ENCODE results near the gene STRN. TPM values are rescaled to one million over a fixed set of nuclear protein-coding genes. Genes with fewer than 3 reads are reported as not detected.

The STRN gene
- total RNA-seq, 1 experiment from 2014 or later: 37.4 TPM

DNA sequence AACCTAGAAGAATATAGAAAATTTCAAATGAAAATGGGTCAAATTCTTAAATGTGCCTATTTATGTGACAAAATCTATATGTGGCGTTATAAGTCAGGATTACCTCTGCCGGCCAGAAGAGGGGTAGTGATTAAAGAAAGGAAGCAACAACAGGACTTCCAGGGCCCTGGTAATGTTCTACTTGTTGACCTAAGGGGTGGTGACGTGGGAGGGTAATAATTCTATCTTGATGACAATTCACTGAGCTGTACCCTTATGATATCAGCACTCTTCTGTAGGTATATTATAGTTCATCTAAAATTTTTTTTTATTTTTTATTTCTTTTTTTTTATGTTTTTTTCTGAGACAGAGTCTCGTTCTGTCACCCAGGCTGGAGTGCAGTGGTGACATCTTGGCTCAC lies 87.9 kb downstream of the STRN start:
- Histone ChIP-seq H3K27me3 (ENCODE audit: control insufficient read depth, insufficient read depth, low read length) (no peaks in the 10 kb centered on the region), H3K4me3 (ENCODE audit: low read depth in 2 of 2, low read length in 2 of 2) (no peak overlapping the region), H3K27ac (ENCODE audit: low read length) (no peak overlapping the region), H3K36me3 (ENCODE audit: control insufficient read depth, insufficient read depth, low read length) (peaks cover 7% of the 10 kb centered on the region; the same call in 1 of the 2 replicates), H3K4me1 (ENCODE audit: control insufficient read depth, insufficient read depth, low read length) (no peaks in the 10 kb centered on the region), H3K9me3 (ENCODE audit: control insufficient read depth, insufficient read depth, low read depth, low read length) (no peaks in the 10 kb centered on the region)
- DNase-seq (ENCODE audit: low read depth, low spot score): no peak
- POLR2A ChIA-PET: no interaction called here
- no peak for ATAC-seq
- TF ChIP-seq TCF7L2 (IDR thresholded peaks at IDR 0.05; ENCODE audit: low read depth, low read length) (no peak), CTCF (IDR thresholded peaks at IDR 0.05) (no peak), SIN3A (IDR thresholded peaks at IDR 0.05; ENCODE audit: borderline replicate concordance, insufficient read depth, low read depth, low read length) (no peak), REST (IDR thresholded peaks at IDR 0.05; ENCODE audit: insufficient read depth in 1 of 2, low read depth in 2 of 2, low read length in 1 of 2) (no peak), POLR2AphosphoS5 (IDR thresholded peaks at IDR 0.05; ENCODE audit: low read depth, low read length) (no peak)
- BruUV-seq (replicated peaks): no TSS peak
- intact Hi-C loops (cut with micrococcal nuclease; ENCODE audit: unreplicated experiment) (no loop called here), in situ Hi-C loops (cut with HindIII; ENCODE audit: low pct_unique_long_range_greater_than_20kb, low sequenced_read_pairs) (no loop called here)
- CTCF ChIA-PET: no interaction called here

DNA sequence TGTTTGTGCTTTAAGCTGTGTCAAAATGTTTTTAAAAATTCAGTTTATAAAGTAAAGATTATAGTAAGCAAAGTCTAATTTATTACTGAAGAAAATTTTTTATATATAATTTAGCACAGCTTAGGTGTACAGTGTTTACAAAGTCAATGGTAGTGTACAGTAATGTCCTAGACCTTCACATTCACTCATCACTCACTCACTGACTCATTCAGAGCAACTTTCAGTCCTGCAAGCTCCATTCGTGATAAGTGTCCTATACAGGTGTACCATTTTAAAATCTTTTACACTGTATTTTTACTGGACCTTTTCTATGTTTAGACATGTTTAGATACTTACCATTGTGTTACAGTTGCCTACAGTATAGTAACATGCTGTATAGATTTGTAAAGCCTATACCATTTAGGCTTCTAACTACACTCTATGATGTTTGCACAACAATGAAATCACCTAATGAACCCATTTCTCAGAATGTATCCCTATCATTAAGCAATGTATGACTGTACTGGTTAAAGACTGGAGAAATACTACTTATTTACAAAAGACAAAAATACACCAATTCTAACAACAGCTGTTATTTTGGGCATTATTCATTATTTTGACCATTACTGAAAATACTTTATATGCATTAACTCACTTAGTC lies 95.1 kb downstream of the STRN start:
- TF ChIP-seq CTCF (IDR thresholded peaks at IDR 0.05): no peak
- TF ChIP-seq TCF7L2 (IDR thresholded peaks at IDR 0.05; ENCODE audit: low read depth, low read length): no peak
- TF ChIP-seq SIN3A (IDR thresholded peaks at IDR 0.05; ENCODE audit: borderline replicate concordance, insufficient read depth, low read depth, low read length): no peak
- no peak for TF ChIP-seq REST (IDR thresholded peaks at IDR 0.05; ENCODE audit: insufficient read depth in 1 of 2, low read depth in 2 of 2, low read length in 1 of 2)
- no peak for TF ChIP-seq POLR2AphosphoS5 (IDR thresholded peaks at IDR 0.05; ENCODE audit: low read depth, low read length)
- ATAC-seq (no peak), DNase-seq (ENCODE audit: low read depth, low spot score) (no peak)
- H3K4me1 ChIP-seq (ENCODE audit: control insufficient read depth, insufficient read depth, low read length): no peaks in the 10 kb centered on the region
- peaks cover 12% of the 10 kb centered on the region for H3K36me3 ChIP-seq (ENCODE audit: control insufficient read depth, insufficient read depth, low read length)
- no peaks in the 10 kb centered on the region for H3K9me3 ChIP-seq (ENCODE audit: control insufficient read depth, insufficient read depth, low read depth, low read length)
- POLR2A ChIA-PET: no interaction called here
- no peaks in the 10 kb centered on the region for H3K27me3 ChIP-seq (ENCODE audit: control insufficient read depth, insufficient read depth, low read length)
- BruUV-seq (replicated peaks): no TSS peak
- in situ Hi-C loops (cut with HindIII; ENCODE audit: low pct_unique_long_range_greater_than_20kb, low sequenced_read_pairs) (no loop called here), intact Hi-C loops (cut with micrococcal nuclease; ENCODE audit: unreplicated experiment) (no loop called here)
- no peak overlapping the region for H3K27ac ChIP-seq (ENCODE audit: low read length)
- H3K4me3 ChIP-seq (ENCODE audit: low read depth in 2 of 2, low read length in 2 of 2): no peak overlapping the region
- CTCF ChIA-PET: no interaction called here
